Immature natural killer cell (primary cell): ENCODE data around the gene RNASEH2A. TPM values are rescaled to one million over a fixed set of nuclear protein-coding genes. Genes with fewer than 3 reads are reported as not detected.

Source experiments
- DNase-seq, 3 donors: peaks; one replicate each; pipeline ENCODE4 v3.0.0; 2022; ENCODE audit warnings: mixed read lengths in 1 of 3
- H3K27ac Mint-ChIP-seq, 6 donors: one replicate each; pipeline ENCODE4 v1.8.0; 2020; ENCODE audit warnings: mixed read lengths in 6 of 6, mild to moderate bottlenecking in 5 of 6, inconsistent platforms in 4 of 6, moderate library complexity in 3 of 6
- H3K27me3 Mint-ChIP-seq, 3 donors: one replicate each; pipeline ENCODE4 v1.8.0; 2020 to 2021; ENCODE audit warnings: low read depth in 3 of 3, mild to moderate bottlenecking in 3 of 3, mixed read lengths in 3 of 3, moderate library complexity in 3 of 3, inconsistent platforms in 1 of 3
- H3K36me3 Mint-ChIP-seq, 3 donors: one replicate each; pipeline ENCODE4 v1.8.0; 2020; ENCODE audit warnings: mixed read lengths in 3 of 3, inconsistent platforms in 2 of 3, mild to moderate bottlenecking in 2 of 3
- H3K4me1 Mint-ChIP-seq, 2 donors: one replicate each; pipeline ENCODE4 v1.8.0; 2020; ENCODE audit warnings: inconsistent platforms in 2 of 2, mild to moderate bottlenecking in 2 of 2, mixed read lengths in 2 of 2, moderate library complexity in 1 of 2
- H3K4me3 Mint-ChIP-seq, 5 donors: one replicate each; pipeline ENCODE4 v1.8.0; 2020; ENCODE audit warnings: mild to moderate bottlenecking in 5 of 5, mixed read lengths in 5 of 5, inconsistent platforms in 3 of 5, moderate library complexity in 3 of 5
- H3K9me3 Mint-ChIP-seq, 6 donors: one replicate each; pipeline ENCODE4 v1.8.0; 2020; ENCODE audit warnings: mild to moderate bottlenecking in 6 of 6, mixed read lengths in 6 of 6, inconsistent platforms in 4 of 6, moderate library complexity in 3 of 6
- polyA plus RNA-seq, 3 donors: library from polyadenylated mRNA; unstranded; fragments of 300-500 nt; fragmentation: Illumina TruSeq; gene quantifications; one replicate each; pipeline ENCODE4 v1.2.3, GENCODE V29; 2021

The RNASEH2A gene
- 10 to 100 TPM; 27.7 to 45.4 (median 37.5) TPM for polyA plus RNA-seq

- Mint-ChIP-seq H3K9me3 (no peaks in the 10 kb centered on the region), H3K36me3 (peaks cover 0 to 4% (median 4%) of the 10 kb centered on the region in 3 donors), H3K4me1 (peaks cover 20 to 23% of the 10 kb centered on the region in 2 donors), H3K27ac (peak within 1 kb of the TSS; percentile 81 to 94 (median 86)), H3K27me3 (peaks cover 5 to 8% (median 5%) of the 10 kb centered on the region in 3 donors), H3K4me3 (peak within 1 kb of the TSS; percentile 90 to 96 (median 92))
- peak; percentile 82 to 83 (median 82) for DNase-seq
These were observed at the start of gene RNASEH2A for GRCh38 chr19:12806242-12807081. TSS of gene RNASEH2A (plus strand) at chr19:12806584. CDS start at chr19:12806674, 90 bp downstream.

GRCh38 chr19:12757544-12758274 lies 48.7 kb upstream of the RNASEH2A start:
- Mint-ChIP-seq H3K4me3 (peak overlapping the region in 3 of 5 donors; percentile 7 to 26 (median 21)), H3K36me3 (no peaks in the 10 kb centered on the region), H3K4me1 (peaks cover 5 to 7% of the 10 kb centered on the region in 2 donors), H3K27me3 (peaks cover 5 to 7% (median 6%) of the 10 kb centered on the region in 3 donors), H3K27ac (no peak overlapping the region), H3K9me3 (no peaks in the 10 kb centered on the region)
- peak; percentile 60 to 67 (median 65) for DNase-seq

- H3K36me3 Mint-ChIP-seq = no peaks in the 10 kb centered on the region
- peaks cover 2 to 7% (median 5%) of the 10 kb centered on the region in 3 donors for H3K27me3 Mint-ChIP-seq
- H3K9me3 Mint-ChIP-seq = no peaks in the 10 kb centered on the region
- DNase-seq = no peak
- peaks cover 5 to 7% of the 10 kb centered on the region in 2 donors for H3K4me1 Mint-ChIP-seq
- no peak overlapping the region for H3K27ac Mint-ChIP-seq
- H3K4me3 Mint-ChIP-seq = no peak overlapping the region
These were observed 46.7 kb upstream of the RNASEH2A start for GRCh38 chr19:12759686-12760085.

GRCh38 chr19:12763100-12763499 lies 43.3 kb upstream of the RNASEH2A start:
- H3K4me1 Mint-ChIP-seq = peaks cover 3 to 5% of the 10 kb centered on the region in 2 donors
- peaks cover 2 to 5% (median 3%) of the 10 kb centered on the region in 3 donors for H3K27me3 Mint-ChIP-seq
- no peak overlapping the region for H3K27ac Mint-ChIP-seq
- peaks cover 0 to 4% (median 0%) of the 10 kb centered on the region in 3 donors for H3K36me3 Mint-ChIP-seq
- H3K4me3 Mint-ChIP-seq = no peak overlapping the region
- no peak for DNase-seq
- no peaks in the 10 kb centered on the region for H3K9me3 Mint-ChIP-seq

GRCh38 chr19:12764698-12765097 lies 41.7 kb upstream of the RNASEH2A start:
- Mint-ChIP-seq H3K4me3 (no peak overlapping the region), H3K9me3 (no peaks in the 10 kb centered on the region), H3K27me3 (peaks cover 0 to 1% (median 0%) of the 10 kb centered on the region in 3 donors), H3K4me1 (peaks cover 2 to 5% of the 10 kb centered on the region in 2 donors), H3K36me3 (peaks cover 0 to 4% (median 0%) of the 10 kb centered on the region in 3 donors), H3K27ac (no peak overlapping the region)
- no peak for DNase-seq

- Mint-ChIP-seq H3K4me1 (no peaks in the 10 kb centered on the region), H3K27ac (no peak overlapping the region), H3K36me3 (peaks cover 0 to 4% (median 0%) of the 10 kb centered on the region in 3 donors), H3K4me3 (no peak overlapping the region), H3K27me3 (peaks cover 0 to 1% (median 0%) of the 10 kb centered on the region in 3 donors), H3K9me3 (no peaks in the 10 kb centered on the region)
- DNase-seq = peak; percentile 62 to 73 (median 64)
These were observed 40.3 kb upstream of the RNASEH2A start for GRCh38 chr19:12766051-12766521.

- peaks cover 0 to 4% (median 0%) of the 10 kb centered on the region in 3 donors for H3K36me3 Mint-ChIP-seq
- no peaks in the 10 kb centered on the region for H3K9me3 Mint-ChIP-seq
- H3K27ac Mint-ChIP-seq = no peak overlapping the region
- no peak for DNase-seq
- H3K4me1 Mint-ChIP-seq = no peaks in the 10 kb centered on the region
- H3K27me3 Mint-ChIP-seq = no peaks in the 10 kb centered on the region
- no peak overlapping the region for H3K4me3 Mint-ChIP-seq
These were observed 39.2 kb upstream of the RNASEH2A start for GRCh38 chr19:12767150-12767549.

GRCh38 chr19:12767666-12768065 lies 38.7 kb upstream of the RNASEH2A start:
- H3K4me3 Mint-ChIP-seq = no peak overlapping the region
- H3K9me3 Mint-ChIP-seq = no peaks in the 10 kb centered on the region
- H3K4me1 Mint-ChIP-seq = no peaks in the 10 kb centered on the region
- peaks cover 0 to 4% (median 0%) of the 10 kb centered on the region in 3 donors for H3K36me3 Mint-ChIP-seq
- DNase-seq = no peak
- H3K27me3 Mint-ChIP-seq = no peaks in the 10 kb centered on the region
- H3K27ac Mint-ChIP-seq = no peak overlapping the region

GRCh38 chr19:12769689-12770088 lies 36.7 kb upstream of the RNASEH2A start:
- H3K4me3 Mint-ChIP-seq = no peak overlapping the region
- H3K36me3 Mint-ChIP-seq = peaks cover 0 to 4% (median 0%) of the 10 kb centered on the region in 3 donors
- H3K9me3 Mint-ChIP-seq = no peaks in the 10 kb centered on the region
- H3K27ac Mint-ChIP-seq = no peak overlapping the region
- no peaks in the 10 kb centered on the region for H3K4me1 Mint-ChIP-seq
- no peaks in the 10 kb centered on the region for H3K27me3 Mint-ChIP-seq
- no peak for DNase-seq

GRCh38 chr19:12770922-12771321 lies 35.5 kb upstream of the RNASEH2A start:
- Mint-ChIP-seq H3K27ac (no peak overlapping the region), H3K4me3 (no peak overlapping the region), H3K9me3 (no peaks in the 10 kb centered on the region), H3K36me3 (no peaks in the 10 kb centered on the region), H3K4me1 (no peaks in the 10 kb centered on the region), H3K27me3 (peaks cover 0 to 4% (median 3%) of the 10 kb centered on the region in 3 donors)
- DNase-seq = no peak

- H3K9me3 Mint-ChIP-seq = no peaks in the 10 kb centered on the region
- peaks cover under 1 to 5% (median 3%) of the 10 kb centered on the region in 3 donors for H3K27me3 Mint-ChIP-seq
- H3K36me3 Mint-ChIP-seq = no peaks in the 10 kb centered on the region
- peaks cover 2% of the 10 kb centered on the region in 2 donors for H3K4me1 Mint-ChIP-seq
- no peak overlapping the region for H3K27ac Mint-ChIP-seq
- H3K4me3 Mint-ChIP-seq = no peak overlapping the region
- DNase-seq = no peak
These were observed 34.1 kb upstream of the RNASEH2A start for GRCh38 chr19:12772323-12772722.

GRCh38 chr19:12773571-12773970 lies 32.8 kb upstream of the RNASEH2A start:
- H3K4me1 Mint-ChIP-seq = peaks cover 13 to 14% of the 10 kb centered on the region in 2 donors
- H3K27ac Mint-ChIP-seq = peak overlapping the region in 1 of 6 donors; percentile 49
- H3K4me3 Mint-ChIP-seq = peak overlapping the region in 4 of 5 donors; percentile 15 to 71 (median 32)
- H3K27me3 Mint-ChIP-seq = peaks cover 3 to 8% (median 7%) of the 10 kb centered on the region in 3 donors
- no peaks in the 10 kb centered on the region for H3K9me3 Mint-ChIP-seq
- no peak for DNase-seq
- H3K36me3 Mint-ChIP-seq = no peaks in the 10 kb centered on the region

- Mint-ChIP-seq H3K4me3 (peak within 1 kb of the TSS; percentile 65 to 75 (median 74)), H3K27me3 (peaks cover 3 to 9% (median 8%) of the 10 kb centered on the region in 3 donors), H3K27ac (peak within 1 kb of the TSS; percentile 53 to 82 (median 68)), H3K4me1 (peaks cover 20 to 23% of the 10 kb centered on the region in 2 donors), H3K36me3 (no peaks in the 10 kb centered on the region), H3K9me3 (no peaks in the 10 kb centered on the region)
- DNase-seq = no peak
These were observed 31.5 kb upstream of the RNASEH2A start, which contains the start of gene HOOK2 for GRCh38 chr19:12774588-12775555. TSS of gene HOOK2 (minus strand) at chr19:12775552. CDS start at chr19:12775449, 103 bp downstream.
